Measurements from ENCODE around the gene OR10D3.
"Not testable (repeated sequence)": the region's sequence is repeated elsewhere in the genome, so short reads cannot be mapped to it uniquely, and the experiment has no call there.

The OR10D3 gene

GRCh38 chr11:124183068-124183467, at the start of gene OR10D3:
TSS of gene OR10D3 (plus strand) at chr11:124183345. CDS start at chr11:124185270, 1,925 bp downstream.
- no peak for DNase-seq (ENCODE audit: low read depth in 3 of 3)

GRCh38 chr11:124143034-124143433, 40.1 kb upstream of the OR10D3 start:
- DNase-seq (ENCODE audit: low read depth in 3 of 3): no peak

GRCh38 chr11:124147951-124148350, 35.2 kb upstream of the OR10D3 start:
- no peak for DNase-seq (ENCODE audit: low read depth in 3 of 3)

- DNase-seq (ENCODE audit: low read depth in 3 of 3): no peak
Measured at GRCh38 chr11:124150684-124151083, 32.5 kb upstream of the OR10D3 start.

- no peak for DNase-seq (ENCODE audit: low read depth in 3 of 3)
Measured at GRCh38 chr11:124152770-124153407, 30.3 kb upstream of the OR10D3 start.

GRCh38 chr11:124153821-124154220, 29.3 kb upstream of the OR10D3 start:
- no peak for DNase-seq (ENCODE audit: low read depth in 3 of 3)

GRCh38 chr11:124159481-124159880, 23.7 kb upstream of the OR10D3 start:
- DNase-seq (ENCODE audit: low read depth in 3 of 3): no peak

GRCh38 chr11:124160986-124161385, 22.2 kb upstream of the OR10D3 start:
- no peak for DNase-seq (ENCODE audit: low read depth in 3 of 3)

- no peak for DNase-seq (ENCODE audit: low read depth in 3 of 3)
Measured at GRCh38 chr11:124167826-124168231, 15.3 kb upstream of the OR10D3 start.

- no peak for DNase-seq (ENCODE audit: low read depth in 3 of 3)
Measured at GRCh38 chr11:124168796-124169195, 14.3 kb upstream of the OR10D3 start.

GRCh38 chr11:124170315-124170714, 12.8 kb upstream of the OR10D3 start:
- not testable (repeated sequence) for DNase-seq (ENCODE audit: low read depth in 3 of 3)

- no peak for DNase-seq (ENCODE audit: low read depth in 3 of 3)
Measured at GRCh38 chr11:124170801-124171586, 12.2 kb upstream of the OR10D3 start.

- DNase-seq (ENCODE audit: low read depth in 3 of 3): no peak
Measured at GRCh38 chr11:124172101-124172500, 11.0 kb upstream of the OR10D3 start.

GRCh38 chr11:124172599-124172998, 10.5 kb upstream of the OR10D3 start:
- no peak for DNase-seq (ENCODE audit: low read depth in 3 of 3)

GRCh38 chr11:124174001-124174583, 9.1 kb upstream of the OR10D3 start:
- DNase-seq (ENCODE audit: low read depth in 3 of 3): no peak

GRCh38 chr11:124176925-124177715, 6.0 kb upstream of the OR10D3 start:
- no peak for DNase-seq (ENCODE audit: low read depth in 3 of 3)

- DNase-seq (ENCODE audit: low read depth in 3 of 3): no peak
Measured at GRCh38 chr11:124179310-124179709, 3.8 kb upstream of the OR10D3 start.

- no peak for DNase-seq (ENCODE audit: low read depth in 3 of 3)
Measured at GRCh38 chr11:124190298-124191139, 7.4 kb downstream of the OR10D3 start.

GRCh38 chr11:124193221-124194010, 10.3 kb downstream of the OR10D3 start:
- DNase-seq (ENCODE audit: low read depth in 3 of 3): no peak

Measured in stimulated activated CD4-positive, alpha-beta T cell treated with anti-CD3 and anti-CD28 coated beads, TNF-alpha, amount 100 ng/mL, for 4 hours (primary cell).